ENCODE results near the gene TTL. TPM values are rescaled to one million over a fixed set of nuclear protein-coding genes. Genes with fewer than 3 reads are reported as not detected.
"Not testable (repeated sequence)": the region's sequence is repeated elsewhere in the genome, so short reads cannot be mapped to it uniquely, and the experiment has no call there.

Gene TTL
- total and polyA plus RNA-seq, 9 donors, result 28.8 to 43.5 (median 38.3) TPM

DNA sequence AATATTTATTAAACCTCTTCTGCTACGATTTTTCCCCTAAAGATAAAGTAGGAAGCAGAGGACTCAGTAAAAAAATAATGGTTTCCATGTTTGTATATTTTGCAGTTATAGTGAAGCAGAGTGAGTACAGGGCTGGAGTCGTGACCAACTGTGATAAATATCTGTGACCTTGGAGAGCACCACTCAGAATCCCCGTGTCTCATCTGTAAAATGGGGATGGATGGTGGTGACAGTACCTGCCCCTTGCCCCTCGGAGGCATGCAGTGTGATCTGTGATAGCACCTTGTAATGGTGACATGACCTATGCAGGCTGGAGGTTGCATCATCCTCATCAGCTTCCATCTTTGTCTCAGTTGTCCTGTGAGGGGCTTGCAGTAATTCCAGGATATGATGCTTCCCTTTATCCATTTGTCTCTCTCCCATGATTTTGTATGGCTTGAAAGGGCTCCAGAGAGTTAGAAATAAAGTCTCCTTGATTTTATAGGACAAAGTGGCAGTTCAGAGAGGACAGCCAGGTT lies 5.5 kb downstream of the TTL start:
- WGBS (ENCODE audit: insufficient coverage), result 80% methylated on average over 1 of the region's 4 CpGs
- Histone ChIP-seq H3K4me3 (ENCODE audit: low read length) (no peak overlapping the region), H3K36me3 (ENCODE audit: control insufficient read depth, insufficient read depth, low read length) (peaks cover 19% of the 10 kb centered on the region), H3K27ac (ENCODE audit: low read length) (no peak overlapping the region), H3K27me3 (ENCODE audit: control insufficient read depth, insufficient read depth, low read length) (no peaks in the 10 kb centered on the region), H3K9me3 (replicated peaks; ENCODE audit: control insufficient read depth, low read depth, low read length) (no peaks in the 10 kb centered on the region), H3K4me1 (ENCODE audit: control insufficient read depth, insufficient read depth, low read length) (peaks cover 15% of the 10 kb centered on the region)
- no peak for DNase-seq

DNA sequence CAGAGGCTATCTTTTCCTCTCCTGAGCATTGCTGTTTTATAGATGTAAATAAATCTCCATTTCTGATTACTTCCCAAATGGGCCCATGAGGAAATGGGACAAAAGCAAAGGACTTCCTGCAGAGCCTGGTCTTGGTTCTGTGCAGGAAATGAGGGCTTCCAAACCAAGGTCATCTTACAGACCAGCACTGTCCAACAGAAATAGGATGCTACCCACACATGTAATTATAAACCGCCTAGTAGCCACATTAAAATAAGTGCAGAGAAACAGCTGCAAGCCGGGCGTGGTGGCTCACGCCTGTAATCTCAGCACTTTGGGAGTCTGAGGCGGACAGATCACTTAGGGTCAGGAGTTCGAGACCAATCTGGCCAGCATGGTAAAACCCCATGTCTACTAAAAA lies 6.2 kb downstream of the TTL start:
- Histone ChIP-seq H3K4me1 (ENCODE audit: control insufficient read depth, insufficient read depth, low read length) (peaks cover 11% of the 10 kb centered on the region), H3K36me3 (ENCODE audit: control insufficient read depth, insufficient read depth, low read length) (peaks cover 19% of the 10 kb centered on the region), H3K27ac (ENCODE audit: low read length) (no peak overlapping the region), H3K4me3 (ENCODE audit: low read length) (no peak overlapping the region), H3K9me3 (replicated peaks; ENCODE audit: control insufficient read depth, low read depth, low read length) (no peaks in the 10 kb centered on the region), H3K27me3 (ENCODE audit: control insufficient read depth, insufficient read depth, low read length) (no peaks in the 10 kb centered on the region)
- no CpG with 5 or more reads among the region's 6 CpGs for WGBS (ENCODE audit: insufficient coverage)
- peak; percentile 27 for DNase-seq

DNA sequence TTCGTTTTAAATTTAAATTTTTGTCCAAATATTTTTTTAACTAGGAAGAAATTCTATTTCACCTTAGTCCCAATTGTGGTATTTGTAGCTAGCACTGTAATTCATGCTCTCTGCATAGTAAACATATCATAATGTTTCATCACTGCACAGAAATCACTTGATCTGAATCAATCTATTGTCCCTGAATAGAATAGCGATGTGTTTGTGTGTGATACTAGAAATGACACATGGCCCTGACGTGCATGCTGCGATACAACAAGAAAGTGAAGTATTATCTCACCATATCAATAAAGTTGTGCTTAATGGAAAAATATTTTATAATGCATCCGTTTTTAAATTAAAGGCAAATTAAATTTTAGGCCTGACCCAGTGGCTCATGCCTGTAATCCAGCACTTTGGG lies 10.0 kb downstream of the TTL start:
- Histone ChIP-seq H3K9me3 (replicated peaks; ENCODE audit: control insufficient read depth, low read depth, low read length) (no peaks in the 10 kb centered on the region), H3K27me3 (ENCODE audit: control insufficient read depth, insufficient read depth, low read length) (no peaks in the 10 kb centered on the region), H3K36me3 (ENCODE audit: control insufficient read depth, insufficient read depth, low read length) (peaks cover 15% of the 10 kb centered on the region), H3K4me1 (ENCODE audit: control insufficient read depth, insufficient read depth, low read length) (peaks cover 4% of the 10 kb centered on the region), H3K4me3 (ENCODE audit: low read length) (no peak overlapping the region), H3K27ac (ENCODE audit: low read length) (no peak overlapping the region)
- no CpG with 5 or more reads among the region's 5 CpGs for WGBS (ENCODE audit: insufficient coverage)
- DNase-seq, result no peak

DNA sequence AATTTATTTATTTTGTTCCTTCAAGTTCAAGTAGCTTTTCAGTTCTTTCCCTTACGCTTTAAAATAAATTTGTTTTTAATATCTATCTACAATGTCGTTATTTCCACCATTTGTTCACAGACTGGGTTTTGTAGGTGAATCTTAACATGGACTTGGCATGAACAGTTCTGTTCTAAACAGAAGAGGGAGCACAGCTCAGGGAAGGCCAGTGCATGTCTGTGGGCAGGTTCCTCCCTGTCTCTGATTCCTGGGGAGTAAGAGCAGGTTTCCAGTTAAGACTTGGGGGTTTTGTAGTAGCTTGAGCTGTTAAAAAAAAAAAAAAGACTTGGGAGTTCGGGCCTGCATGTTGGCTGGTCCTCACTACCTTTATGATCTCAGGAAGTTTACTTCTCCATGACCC lies 11.1 kb downstream of the TTL start:
- no peak overlapping the region for H3K27ac ChIP-seq (ENCODE audit: low read length)

DNA sequence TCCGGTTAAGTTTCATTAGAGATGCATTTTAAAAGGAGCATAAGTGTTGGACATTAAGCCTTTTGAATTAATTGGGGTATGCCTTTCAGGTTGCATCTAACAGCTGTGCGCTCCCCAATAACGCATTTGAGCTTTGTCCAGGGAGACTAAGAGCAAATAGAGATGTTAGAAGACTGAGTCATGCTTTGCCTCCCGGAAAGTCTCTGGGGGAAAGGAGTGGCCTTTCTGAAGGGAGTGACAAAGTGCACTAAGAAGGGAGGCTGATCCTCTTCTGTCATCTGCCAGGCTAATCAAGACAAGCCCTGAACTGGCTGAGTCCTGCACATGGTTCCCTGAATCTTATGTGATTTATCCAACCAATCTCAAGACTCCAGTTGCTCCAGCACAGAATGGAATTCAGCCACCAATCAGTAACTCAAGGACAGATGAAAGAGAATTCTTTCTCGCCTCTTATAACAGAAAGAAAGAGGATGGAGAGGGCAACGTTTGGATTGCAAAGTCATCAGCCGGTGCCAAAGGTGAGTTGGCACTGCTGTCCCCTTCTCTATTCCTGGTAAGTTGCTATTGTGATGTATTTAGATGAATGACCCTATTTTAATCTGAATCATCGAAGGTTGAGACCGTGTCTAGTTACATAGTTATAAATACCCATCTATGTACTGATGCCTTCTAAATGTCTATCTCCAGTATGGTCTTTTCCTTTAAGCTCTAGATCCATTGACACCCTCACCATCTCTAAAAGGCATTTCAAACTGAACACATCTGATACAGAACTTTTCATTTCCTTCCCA lies 12.1 kb downstream of the TTL start:
- no peak overlapping the region for H3K4me3 ChIP-seq (ENCODE audit: low read length)
- 79% methylated on average over 4 of the region's 9 CpGs for WGBS (ENCODE audit: insufficient coverage)
- no peak overlapping the region for H3K27ac ChIP-seq (ENCODE audit: low read length)
- H3K36me3 ChIP-seq (ENCODE audit: control insufficient read depth, insufficient read depth, low read length), result peaks cover 15% of the 10 kb centered on the region
- DNase-seq, result peak; percentile 41
- no peaks in the 10 kb centered on the region for H3K4me1 ChIP-seq (ENCODE audit: control insufficient read depth, insufficient read depth, low read length)
- H3K9me3 ChIP-seq (replicated peaks; ENCODE audit: control insufficient read depth, low read depth, low read length), result no peaks in the 10 kb centered on the region
- no peaks in the 10 kb centered on the region for H3K27me3 ChIP-seq (ENCODE audit: control insufficient read depth, insufficient read depth, low read length)

More for the DNA sequence above, 11.1 kb downstream of the TTL start:
- WGBS (ENCODE audit: insufficient coverage), result no CpG with 5 or more reads among the region's 3 CpGs
- Histone ChIP-seq H3K4me3 (ENCODE audit: low read length) (no peak overlapping the region), H3K36me3 (ENCODE audit: control insufficient read depth, insufficient read depth, low read length) (peaks cover 15% of the 10 kb centered on the region), H3K27me3 (ENCODE audit: control insufficient read depth, insufficient read depth, low read length) (no peaks in the 10 kb centered on the region), H3K9me3 (replicated peaks; ENCODE audit: control insufficient read depth, low read depth, low read length) (no peaks in the 10 kb centered on the region), H3K4me1 (ENCODE audit: control insufficient read depth, insufficient read depth, low read length) (no peaks in the 10 kb centered on the region)
- DNase-seq, result no peak

DNA sequence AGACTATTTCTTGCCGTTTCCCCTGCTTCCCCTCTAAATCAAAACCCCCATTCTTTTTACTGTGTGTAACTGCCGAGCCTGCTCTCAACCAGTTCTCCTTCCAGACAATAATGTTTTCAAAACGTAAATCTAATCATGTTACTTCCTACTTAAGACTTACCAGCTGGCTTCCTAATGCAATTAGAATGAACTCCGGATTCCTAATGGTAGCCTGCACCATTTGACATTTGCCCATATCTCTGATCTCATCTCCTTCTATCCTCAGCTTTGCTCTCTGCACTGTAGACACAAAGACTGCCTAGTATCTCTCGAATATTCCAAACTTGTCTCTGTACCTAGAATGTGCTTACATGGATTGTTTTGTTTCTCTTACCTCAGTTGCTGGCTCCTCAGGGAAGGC lies 12.9 kb downstream of the TTL start:
- no peaks in the 10 kb centered on the region for H3K27me3 ChIP-seq (ENCODE audit: control insufficient read depth, insufficient read depth, low read length)
- H3K9me3 ChIP-seq (replicated peaks; ENCODE audit: control insufficient read depth, low read depth, low read length), result no peaks in the 10 kb centered on the region
- DNase-seq, result no peak
- H3K4me1 ChIP-seq (ENCODE audit: control insufficient read depth, insufficient read depth, low read length), result no peaks in the 10 kb centered on the region
- H3K36me3 ChIP-seq (ENCODE audit: control insufficient read depth, insufficient read depth, low read length), result peaks cover 15% of the 10 kb centered on the region
- H3K4me3 ChIP-seq (ENCODE audit: low read length), result no peak overlapping the region
- 69% methylated on average over 4 of the region's 5 CpGs for WGBS (ENCODE audit: insufficient coverage)
- H3K27ac ChIP-seq (ENCODE audit: low read length), result no peak overlapping the region

DNA sequence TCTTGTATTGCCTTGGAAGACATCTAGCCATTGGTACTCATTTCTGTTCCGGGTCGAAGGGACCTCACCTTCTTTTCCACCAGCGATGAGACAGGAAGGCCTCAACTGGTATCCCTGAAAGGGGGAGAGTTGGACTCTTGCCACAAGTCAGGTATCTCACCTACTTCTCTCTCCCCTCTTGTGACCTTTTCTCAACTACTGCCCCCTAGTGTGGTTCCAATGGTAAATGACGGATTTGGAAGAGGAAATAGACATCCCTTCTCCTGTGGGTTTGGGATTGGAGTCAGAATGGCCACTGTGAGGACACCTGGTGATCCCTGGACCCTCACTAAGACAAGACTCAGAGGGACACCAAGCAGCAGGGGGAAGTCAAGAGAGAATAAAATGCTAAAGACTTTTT lies 13.9 kb downstream of the TTL start:
- H3K36me3 ChIP-seq (ENCODE audit: control insufficient read depth, insufficient read depth, low read length), result peaks cover 11% of the 10 kb centered on the region
- H3K27me3 ChIP-seq (ENCODE audit: control insufficient read depth, insufficient read depth, low read length); H3K9me3 ChIP-seq (replicated peaks; ENCODE audit: control insufficient read depth, low read depth, low read length); H3K4me3 ChIP-seq (ENCODE audit: low read length); H3K27ac ChIP-seq (ENCODE audit: low read length); H3K4me1 ChIP-seq (ENCODE audit: control insufficient read depth, insufficient read depth, low read length); DNase-seq: not testable (repeated sequence)
- WGBS (ENCODE audit: insufficient coverage), result no CpG with 5 or more reads among the region's 4 CpGs

DNA sequence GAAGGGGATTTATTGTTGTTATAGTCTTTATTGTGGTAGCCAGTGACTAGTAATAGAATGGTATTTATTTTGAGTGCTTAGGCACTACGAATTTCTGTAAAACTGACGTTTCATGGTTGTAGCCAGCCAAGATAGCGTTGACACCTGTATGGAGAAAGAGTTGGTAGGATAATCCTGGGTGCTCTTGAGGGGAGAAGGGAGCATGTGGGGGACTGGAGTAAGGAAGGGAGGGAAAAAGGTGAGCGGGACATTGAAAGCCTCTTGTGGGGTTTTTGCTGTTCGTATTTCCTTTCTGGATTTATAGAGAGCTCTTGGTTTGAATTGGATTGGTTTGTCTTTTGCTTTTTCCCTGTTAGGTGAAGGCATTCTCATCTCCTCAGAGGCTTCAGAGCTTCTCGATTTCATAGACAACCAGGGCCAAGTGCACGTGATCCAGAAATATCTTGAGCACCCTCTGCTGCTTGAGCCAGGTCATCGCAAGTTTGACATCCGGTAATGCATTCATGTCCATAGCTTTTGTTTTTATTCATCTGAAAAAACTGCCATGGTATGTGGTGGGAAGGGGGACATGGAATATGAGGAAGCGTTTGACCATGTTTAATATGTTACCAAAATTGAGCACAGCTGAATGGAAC lies 19.0 kb downstream of the TTL start:
- not testable (repeated sequence) for H3K27me3 ChIP-seq (ENCODE audit: control insufficient read depth, insufficient read depth, low read length); H3K4me3 ChIP-seq (ENCODE audit: low read length); H3K4me1 ChIP-seq (ENCODE audit: control insufficient read depth, insufficient read depth, low read length); H3K27ac ChIP-seq (ENCODE audit: low read length); H3K9me3 ChIP-seq (replicated peaks; ENCODE audit: control insufficient read depth, low read depth, low read length); H3K36me3 ChIP-seq (ENCODE audit: control insufficient read depth, insufficient read depth, low read length)
- 100% methylated on average over 2 of the region's 10 CpGs for WGBS (ENCODE audit: insufficient coverage)
- peak; percentile 30 for DNase-seq

DNA sequence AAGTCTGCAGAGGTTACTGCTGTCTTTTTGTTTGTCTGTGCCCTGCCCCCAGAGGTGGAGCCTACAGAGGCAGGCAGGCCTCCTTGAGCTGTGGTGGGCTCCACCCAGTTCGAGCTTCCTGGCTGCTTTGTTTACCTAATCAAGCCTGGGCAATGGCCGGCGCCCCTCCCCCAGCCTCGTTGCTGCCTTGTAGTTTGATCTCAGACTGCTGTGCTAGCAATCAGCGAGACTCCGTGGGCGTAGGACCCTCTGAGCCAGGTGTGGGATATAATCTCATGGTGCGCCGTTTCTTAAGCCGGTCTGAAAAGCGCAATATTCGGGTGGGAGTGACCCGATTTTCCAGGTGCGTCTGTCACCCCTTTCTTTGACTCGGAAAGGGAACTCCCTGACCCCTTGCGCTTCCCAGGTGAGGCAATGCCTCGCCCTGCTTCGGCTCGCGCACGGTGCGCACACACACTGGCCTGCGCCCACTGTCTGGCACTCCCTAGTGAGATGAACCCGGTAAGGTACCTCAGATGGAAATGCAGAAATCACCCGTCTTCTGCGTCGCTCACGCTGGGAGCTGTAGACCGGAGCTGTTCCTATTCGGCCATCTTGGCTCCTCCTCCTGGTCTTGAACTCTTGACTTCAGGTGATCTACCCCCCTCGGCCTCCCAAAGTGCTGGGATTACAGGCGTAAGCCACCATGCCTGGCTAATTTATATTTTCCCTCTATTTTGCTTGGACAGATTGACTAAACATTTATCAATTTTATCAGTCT lies 27.5 kb downstream of the TTL start:
- WGBS (ENCODE audit: insufficient coverage), result 98% methylated on average over 7 of the region's 32 CpGs
- not testable (repeated sequence) for DNase-seq; H3K27me3 ChIP-seq (ENCODE audit: control insufficient read depth, insufficient read depth, low read length)

DNA sequence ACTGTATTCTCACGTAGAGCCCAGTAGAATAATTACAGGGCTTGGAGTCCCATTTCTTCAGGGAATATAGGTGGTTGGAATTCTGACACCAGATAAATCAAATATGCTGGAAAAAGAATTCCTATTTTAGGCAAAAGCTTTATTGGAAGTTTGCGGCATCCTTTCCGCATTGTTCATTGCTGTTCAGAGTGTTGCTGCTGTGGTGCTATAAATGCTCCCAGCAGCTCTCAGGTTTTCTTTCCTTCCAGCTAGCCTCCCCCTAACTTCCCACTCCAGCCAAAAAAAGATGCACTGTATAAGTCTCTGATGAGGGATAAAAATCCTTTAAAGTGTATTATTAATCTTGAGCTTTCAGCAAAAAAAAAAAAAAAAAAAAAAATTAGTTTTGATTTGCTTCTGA lies 34.8 kb downstream of the TTL start:
- DNase-seq, result no peak
- WGBS (ENCODE audit: insufficient coverage), result no CpG with 5 or more reads among the region's 3 CpGs
- peaks cover 2% of the 10 kb centered on the region for H3K9me3 ChIP-seq (replicated peaks; ENCODE audit: control insufficient read depth, low read depth, low read length)
- no peak overlapping the region for H3K27ac ChIP-seq (ENCODE audit: low read length)
- no peaks in the 10 kb centered on the region for H3K27me3 ChIP-seq (ENCODE audit: control insufficient read depth, insufficient read depth, low read length)
- H3K4me3 ChIP-seq (ENCODE audit: low read length), result no peak overlapping the region
- no peaks in the 10 kb centered on the region for H3K4me1 ChIP-seq (ENCODE audit: control insufficient read depth, insufficient read depth, low read length)
- H3K36me3 ChIP-seq (ENCODE audit: control insufficient read depth, insufficient read depth, low read length), result peaks cover 22% of the 10 kb centered on the region

More for the DNA sequence above, 27.5 kb downstream of the TTL start:
- not testable (repeated sequence) for H3K27ac ChIP-seq (ENCODE audit: low read length); H3K9me3 ChIP-seq (replicated peaks; ENCODE audit: control insufficient read depth, low read depth, low read length); H3K4me3 ChIP-seq (ENCODE audit: low read length); H3K36me3 ChIP-seq (ENCODE audit: control insufficient read depth, insufficient read depth, low read length); H3K4me1 ChIP-seq (ENCODE audit: control insufficient read depth, insufficient read depth, low read length)

All from muscle of leg (tissue), 11 donors.